Fibroblast of peridontal ligament (primary cell): ENCODE measurements around the gene IFI44.

ENCODE experiments used
- DNase-seq: peaks from one replicate; pipeline ENCODE4 v3.0.0-alpha.2; 2010; ENCODE audit errors: extremely low read depth

IFI44 gene

DNA sequence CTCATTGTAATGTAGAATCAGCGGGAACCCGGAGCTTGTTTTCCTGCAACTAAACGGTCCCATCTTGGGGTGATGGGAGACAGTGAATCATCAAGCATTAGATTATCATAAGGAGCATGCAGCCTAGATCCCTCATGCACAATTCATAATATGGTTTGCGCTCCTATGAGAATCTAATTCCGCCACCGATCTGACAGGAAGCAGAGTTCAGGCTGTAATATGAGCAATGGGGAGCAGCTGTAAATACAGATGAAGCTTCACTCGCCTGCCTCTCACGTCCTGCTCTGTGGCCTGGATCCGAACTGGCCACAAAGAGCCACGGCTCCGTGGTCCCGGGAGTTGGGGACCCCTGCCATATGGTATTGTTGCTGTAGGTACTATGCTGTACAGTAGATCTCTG is 1.6 kb downstream of the IFI44 start:
- peak; percentile 13 for DNase-seq

DNA sequence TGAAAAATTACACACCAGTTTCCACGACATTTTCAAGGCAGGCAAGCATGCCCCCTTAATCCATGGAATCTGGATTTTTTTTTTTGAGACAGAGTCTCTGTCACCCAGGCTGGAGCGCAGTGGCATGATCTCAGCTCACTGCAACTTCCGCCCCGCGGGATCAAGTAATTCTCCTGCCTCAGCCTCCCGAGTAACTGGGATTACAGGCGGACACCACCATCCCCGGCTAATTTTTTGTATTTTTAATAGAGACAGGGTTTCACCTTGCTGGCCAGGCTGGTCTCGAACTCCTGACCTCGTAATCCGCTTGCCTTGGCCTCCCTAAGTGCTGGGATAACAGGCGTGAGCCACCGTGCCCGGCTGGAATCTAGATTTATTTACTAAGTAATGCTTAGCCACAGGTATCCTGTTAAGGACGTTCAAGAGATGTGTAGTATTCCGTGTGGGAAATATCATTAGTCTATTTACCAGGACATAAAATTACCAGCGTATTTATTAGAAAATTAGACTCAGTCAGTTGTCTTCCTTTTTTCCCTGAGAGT is 2.5 kb downstream of the IFI44 start:
- DNase-seq: no peak

DNA sequence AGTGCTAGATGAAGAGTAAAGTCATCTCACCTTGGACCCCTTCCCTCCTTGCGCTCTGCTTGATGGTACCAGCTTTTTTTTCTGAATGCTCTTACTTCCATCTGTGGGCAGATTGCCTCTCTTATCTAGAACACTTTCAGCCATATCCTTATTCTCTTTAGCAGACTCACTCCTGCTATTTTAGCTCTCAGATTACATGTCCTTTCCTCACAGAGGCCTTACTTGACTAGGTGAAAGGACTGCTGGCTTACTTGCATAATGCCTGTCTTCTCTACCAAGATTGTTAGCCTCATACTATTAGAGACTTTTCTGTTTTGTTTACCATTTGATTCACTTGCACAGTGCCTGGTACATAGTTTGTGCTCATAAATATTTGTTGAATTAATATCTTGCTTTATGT is 9.3 kb downstream of the IFI44 start:
- no peak for DNase-seq

- DNase-seq: no peak
Observed at GRCh38 chr1:78663923-78664322, 14.3 kb downstream of the IFI44 start.

DNA sequence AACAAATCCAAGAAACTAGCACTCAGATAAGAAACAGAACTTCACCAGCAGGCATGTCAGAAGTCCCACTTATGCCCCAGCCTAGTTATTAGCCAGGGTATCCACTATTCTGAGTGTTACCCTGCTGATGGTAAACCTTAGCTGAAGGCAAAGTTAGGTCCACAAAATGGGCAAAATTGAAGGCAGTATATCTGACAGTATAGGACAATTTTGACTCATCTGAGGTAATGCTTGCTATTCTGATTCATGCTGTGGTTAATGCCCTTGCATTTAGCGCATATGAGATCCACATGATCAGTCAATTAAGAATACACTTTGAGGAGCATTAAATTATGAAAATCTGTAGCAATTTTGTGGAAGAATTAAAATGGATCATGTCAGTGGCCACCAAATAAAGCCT is 15.1 kb downstream of the IFI44 start:
- DNase-seq: no peak

- no peak for DNase-seq
Observed at GRCh38 chr1:78665809-78666208, 16.2 kb downstream of the IFI44 start.

DNA sequence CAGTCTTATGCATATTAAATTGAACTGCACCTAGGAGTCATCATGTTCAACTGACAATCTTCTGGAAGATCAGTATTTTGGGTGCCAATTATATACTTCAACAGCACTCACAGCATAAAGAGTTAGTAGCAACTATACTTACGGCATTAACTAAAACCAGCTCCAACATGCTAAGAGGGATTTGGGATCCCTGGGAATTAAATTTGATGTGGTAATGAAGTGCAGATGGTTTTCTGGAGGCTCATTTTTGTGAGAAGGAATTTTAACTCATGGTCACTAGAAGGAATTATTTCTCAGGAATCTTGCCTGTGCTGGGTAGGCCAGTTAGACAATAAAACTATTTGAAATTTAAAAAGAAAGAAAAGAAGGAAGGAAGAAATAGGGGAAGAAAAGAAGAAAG is 18.3 kb downstream of the IFI44 start:
- DNase-seq: peak; percentile 71

GRCh38 chr1:78668427-78668826 is 18.8 kb downstream of the IFI44 start:
- no peak for DNase-seq

- DNase-seq: no peak
Observed at GRCh38 chr1:78672428-78672827, 22.8 kb downstream of the IFI44 start.

DNA sequence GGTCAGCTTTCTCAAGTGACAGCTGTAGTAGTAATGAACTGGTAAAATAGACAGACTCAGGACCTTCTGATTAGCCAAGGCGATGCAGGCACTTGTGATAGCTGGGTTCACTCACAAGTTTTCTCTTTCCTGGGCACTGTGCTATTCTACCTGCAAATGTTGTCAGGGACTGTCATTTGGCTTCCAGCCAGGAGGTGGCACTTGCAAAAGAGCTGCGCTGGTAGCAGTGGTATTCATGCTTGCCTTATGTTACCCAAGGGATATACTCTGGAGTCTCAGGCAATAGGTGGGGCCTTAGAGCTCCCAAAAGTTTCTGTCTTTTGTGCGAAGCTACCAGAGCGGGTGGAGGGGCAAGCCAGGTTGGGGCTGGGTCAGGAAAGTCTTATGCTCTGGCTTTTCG is 23.5 kb downstream of the IFI44 start:
- DNase-seq: no peak

GRCh38 chr1:78676347-78676982 is 26.8 kb downstream of the IFI44 start:
- DNase-seq: peak; percentile 92

- no peak for DNase-seq
Observed at GRCh38 chr1:78676993-78677392, 27.4 kb downstream of the IFI44 start.

- no peak for DNase-seq
Observed at GRCh38 chr1:78677788-78678187, 28.2 kb downstream of the IFI44 start.

DNA sequence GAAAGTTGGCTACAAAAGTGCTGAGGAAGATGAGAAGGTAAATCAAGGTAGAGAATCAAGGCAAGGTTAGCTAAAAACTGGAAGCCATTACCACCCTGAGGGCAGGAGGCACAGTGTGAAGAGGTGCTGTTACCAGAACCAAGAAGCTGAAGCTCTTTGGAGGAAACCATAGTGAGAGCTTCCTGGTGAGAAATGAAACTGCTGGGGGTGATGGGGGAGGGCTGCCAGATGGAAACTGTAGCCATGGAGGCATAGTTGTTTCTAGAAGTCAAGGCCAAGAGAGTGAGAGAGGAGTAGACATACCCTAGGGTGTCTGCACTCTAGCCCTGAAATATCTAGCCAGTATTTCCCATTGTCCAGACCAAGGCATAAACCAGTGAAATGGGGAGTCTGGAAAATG is 28.7 kb downstream of the IFI44 start:
- DNase-seq: no peak

- no peak for DNase-seq
Observed at GRCh38 chr1:78681265-78681664, 31.6 kb downstream of the IFI44 start.

GRCh38 chr1:78682496-78682895 is 32.9 kb downstream of the IFI44 start:
- no peak for DNase-seq

- DNase-seq: no peak
Observed at GRCh38 chr1:78683079-78683478, 33.4 kb downstream of the IFI44 start.

- no peak for DNase-seq
Observed at GRCh38 chr1:78687315-78687714, 37.7 kb downstream of the IFI44 start.

GRCh38 chr1:78687914-78688313 is 38.3 kb downstream of the IFI44 start:
- DNase-seq: peak; percentile 37

DNA sequence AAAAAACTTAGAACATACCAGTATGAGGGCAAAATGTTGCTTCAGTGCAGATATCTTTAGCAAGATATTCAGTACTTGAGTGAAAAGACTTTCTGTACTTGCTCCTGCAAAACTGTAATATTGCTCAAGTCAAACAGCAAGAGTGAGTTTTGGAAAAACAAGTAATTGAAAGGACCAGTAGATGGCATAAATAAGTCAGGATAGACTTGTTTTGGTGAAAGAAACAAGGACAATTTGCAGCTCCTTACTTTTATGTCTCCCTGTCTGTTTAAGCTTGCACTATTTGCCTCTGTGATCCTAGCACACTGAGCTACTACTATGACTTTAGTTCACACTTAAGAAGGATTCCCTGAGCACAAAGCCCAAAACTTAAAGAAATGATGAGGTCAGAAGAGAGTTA is 39.1 kb downstream of the IFI44 start:
- peak; percentile 87 for DNase-seq

DNA sequence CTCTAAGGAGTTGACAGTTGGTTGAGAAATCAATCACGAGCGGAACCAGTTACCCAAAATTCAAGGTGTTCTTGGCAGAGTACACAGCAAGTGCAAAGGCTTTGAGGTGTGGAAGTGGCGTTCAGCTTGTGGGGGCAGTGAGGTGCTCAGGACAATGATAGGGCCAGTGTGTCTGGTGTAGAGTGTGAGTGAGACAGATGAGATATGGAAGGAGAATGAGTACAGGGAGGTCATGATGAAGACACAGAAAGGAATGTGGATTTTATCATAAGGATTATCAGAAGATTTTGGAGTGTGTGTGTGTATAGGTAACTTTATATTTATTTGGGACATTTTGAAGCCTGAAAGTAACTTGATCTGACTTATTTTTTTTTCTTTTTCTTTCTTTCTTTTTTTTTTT is 40.9 kb downstream of the IFI44 start:
- DNase-seq: no peak

DNA sequence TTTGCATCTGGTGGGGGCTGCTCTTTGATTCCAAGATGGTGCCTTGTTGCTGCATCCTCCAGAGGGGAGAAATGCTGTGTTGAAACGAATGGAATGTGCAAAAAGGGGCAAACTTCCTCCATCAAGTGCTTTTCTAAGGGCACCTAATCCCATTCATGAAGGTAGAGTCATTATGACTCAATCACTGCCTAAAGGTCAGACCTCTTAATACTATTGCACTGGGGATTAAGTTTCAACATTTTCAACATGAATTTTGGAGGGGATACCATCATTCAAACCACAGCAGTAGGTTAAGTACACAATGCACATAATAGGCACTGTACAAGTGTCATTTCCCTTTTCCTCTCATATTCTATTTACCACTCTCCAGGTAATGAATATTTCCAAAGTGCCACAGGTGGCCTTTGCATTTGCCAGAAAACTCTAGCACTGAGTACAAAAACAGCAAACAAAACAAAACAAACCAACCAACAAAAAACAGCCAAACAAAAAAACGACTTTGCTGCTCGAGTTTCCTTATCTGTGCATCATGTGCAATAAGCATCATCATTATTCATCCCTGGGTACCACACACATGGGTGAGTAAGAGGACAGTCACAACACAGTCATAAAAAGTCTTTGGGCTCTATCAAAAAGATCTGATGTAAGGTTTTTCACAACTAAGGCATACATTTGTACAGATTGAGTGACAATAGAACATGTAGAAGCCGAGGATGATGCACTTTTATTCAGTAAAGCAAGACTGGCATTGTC is 42.5 kb downstream of the IFI44 start:
- peak; percentile 23 for DNase-seq

DNA sequence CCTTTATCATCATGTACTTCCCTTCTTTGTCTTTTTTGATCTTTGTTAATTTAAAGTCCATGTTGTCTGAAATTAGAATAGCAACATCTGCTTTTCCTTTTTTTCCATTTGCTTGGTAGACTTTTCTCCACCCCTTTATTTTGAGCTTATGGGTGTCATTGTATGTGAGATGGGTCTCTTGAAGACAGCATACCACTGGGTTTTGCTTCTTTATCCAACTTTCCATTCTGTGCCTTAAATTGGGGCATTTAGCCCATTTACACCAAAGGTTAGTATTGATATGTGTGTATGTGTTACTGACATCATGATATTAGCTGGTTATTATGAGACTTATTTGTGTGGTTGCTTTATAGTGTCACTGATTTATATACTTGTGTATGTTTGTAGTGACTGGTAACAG is 50.2 kb downstream of the IFI44 start:
- no peak for DNase-seq
